ENCODE data around the gene BTBD7. TPM values are rescaled to one million over a fixed set of nuclear protein-coding genes. Genes with fewer than 3 reads are reported as not detected.

Gene BTBD7
- total and polyA plus RNA-seq, 2 donors (not counting 3 experiments of a cell fraction or from before 2014, with no cell fraction given): 20.9 to 50.2 TPM

GRCh38 chr14:93231129-93231979, 101.5 kb downstream of the BTBD7 start:
- peak overlapping the region; percentile 57 for H2AFZ ChIP-seq (ENCODE audit: low read depth, low read length)
- no peaks in the 10 kb centered on the region for H3K9me1 ChIP-seq (replicated peaks; ENCODE audit: control insufficient read depth, extremely low read depth, insufficient read depth, low read length)
- no peak overlapping the region for H3K27ac ChIP-seq (ENCODE audit: insufficient read depth, low read depth, low read length)
- peak; percentile 52 for TF ChIP-seq POLR2A (IDR thresholded peaks at IDR 0.05; ENCODE audit: low read depth, low read length)
- no peak for TF ChIP-seq MYC (IDR thresholded peaks at IDR 0.05; ENCODE audit: low read depth, low read length)
- POLR2A ChIA-PET: interaction anchor here (0.7 kb wide), 1 partner anchor 12 kb away, joined by 3 read pairs; no protein-coding TSS in a partner anchor
- H3K4me1 ChIP-seq (ENCODE audit: control insufficient read depth, extremely low read depth, insufficient read depth, low read length): no peaks in the 10 kb centered on the region
- CTCF ChIA-PET: interaction anchor here (0.6 to 3.3 kb wide), 4 partner anchors 12 to 323 kb away, joined by 3 to 10 read pairs (median 4); no protein-coding TSS in a partner anchor
- no peak overlapping the region for H3K9ac ChIP-seq (replicated peaks; ENCODE audit: extremely low read depth, insufficient read depth, low read length)
- H3K79me2 ChIP-seq (ENCODE audit: control insufficient read depth, insufficient read depth, low read length): no peaks in the 10 kb centered on the region
- no peaks in the 10 kb centered on the region for H4K20me1 ChIP-seq (replicated peaks; ENCODE audit: control insufficient read depth, extremely low read depth, insufficient read depth, low read length)
- peak; percentile 71 for DNase-seq (ENCODE audit: low read depth, low spot score)
- H3K27me3 ChIP-seq (ENCODE audit: control insufficient read depth in 2 of 2, insufficient read depth in 2 of 2, low read length in 2 of 2): no peaks in the 10 kb centered on the region
- peak; percentile 78 for FAIRE-seq
- no TSS peak for BruUV-seq (replicated peaks)
- dilution Hi-C loops (cut with MboI; ENCODE audit: extremely low pct_ligation_motif_present, low sequenced_read_pairs): no loop called here
- H3K4me3 ChIP-seq (replicated peaks in 1 of 3; ENCODE audit: insufficient read depth in 1 of 3, low read depth in 1 of 3, low read length in 3 of 3): peak overlapping the region in 2 of 3 experiments; percentile 14 to 37
- H3K4me2 ChIP-seq (ENCODE audit: insufficient read depth, low read length): peak overlapping the region; percentile 33
- H3K9me3 ChIP-seq (replicated peaks; ENCODE audit: control insufficient read depth, insufficient read depth, low read length): no peaks in the 10 kb centered on the region
- H3K36me3 ChIP-seq (ENCODE audit: control insufficient read depth in 2 of 2, extremely low read depth in 1 of 2, insufficient read depth in 2 of 2, low read length in 2 of 2): peaks cover 5 to 8% of the 10 kb centered on the region in 2 experiments
- intact Hi-C loops (cut with micrococcal nuclease): loop anchor here (5.0 kb wide), 1 partner anchor 386 kb away; no protein-coding TSS in a partner anchor

GRCh38 chr14:93230539-93230938, 102.3 kb downstream of the BTBD7 start:
- H2AFZ ChIP-seq (ENCODE audit: low read depth, low read length): peak overlapping the region; percentile 57
- H3K79me2 ChIP-seq (ENCODE audit: control insufficient read depth, insufficient read depth, low read length): no peaks in the 10 kb centered on the region
- no peak overlapping the region for H3K27ac ChIP-seq (ENCODE audit: insufficient read depth, low read depth, low read length)
- H3K9me3 ChIP-seq (replicated peaks; ENCODE audit: control insufficient read depth, insufficient read depth, low read length): no peaks in the 10 kb centered on the region
- no peak overlapping the region for H3K9ac ChIP-seq (replicated peaks; ENCODE audit: extremely low read depth, insufficient read depth, low read length)
- dilution Hi-C loops (cut with MboI; ENCODE audit: extremely low pct_ligation_motif_present, low sequenced_read_pairs) (no loop called here), intact Hi-C loops (cut with micrococcal nuclease) (loop anchor here (5.0 kb wide), 1 partner anchor 387 kb away; no protein-coding TSS in a partner anchor)
- ChIA-PET CTCF (no interaction called here), POLR2A (no interaction called here)
- H3K4me1 ChIP-seq (ENCODE audit: control insufficient read depth, extremely low read depth, insufficient read depth, low read length): no peaks in the 10 kb centered on the region
- H3K4me3 ChIP-seq (replicated peaks in 1 of 3; ENCODE audit: insufficient read depth in 1 of 3, low read depth in 1 of 3, low read length in 3 of 3): no peak overlapping the region
- H3K9me1 ChIP-seq (replicated peaks; ENCODE audit: control insufficient read depth, extremely low read depth, insufficient read depth, low read length): no peaks in the 10 kb centered on the region
- H3K4me2 ChIP-seq (ENCODE audit: insufficient read depth, low read length): no peak overlapping the region
- DNase-seq (ENCODE audit: low read depth, low spot score): no peak
- no peaks in the 10 kb centered on the region for H4K20me1 ChIP-seq (replicated peaks; ENCODE audit: control insufficient read depth, extremely low read depth, insufficient read depth, low read length)
- TF ChIP-seq MYC (IDR thresholded peaks at IDR 0.05; ENCODE audit: low read depth, low read length): no peak
- TF ChIP-seq GATA2 (IDR thresholded peaks at IDR 0.05; ENCODE audit: insufficient read depth, insufficient read length, low read depth, low read length): no peak
- no peak for TF ChIP-seq CTCF (IDR thresholded peaks at IDR 0.05; ENCODE audit: extremely low read depth in 1 of 2, insufficient read depth in 1 of 2, low read depth in 1 of 2, low read length in 2 of 2)
- no peak for TF ChIP-seq JUN (IDR thresholded peaks at IDR 0.05; ENCODE audit: borderline replicate concordance, insufficient read depth, insufficient read length, low read depth)
- no peak for TF ChIP-seq MAX (IDR thresholded peaks at IDR 0.05; ENCODE audit: insufficient read depth, insufficient read length)
- TF ChIP-seq POLR2A (IDR thresholded peaks at IDR 0.05; ENCODE audit: low read depth, low read length): no peak
- no peak for TF ChIP-seq FOS (IDR thresholded peaks at IDR 0.05; ENCODE audit: borderline replicate concordance, insufficient read depth, low read length)
- no peak for TF ChIP-seq EZH2 (IDR thresholded peaks at IDR 0.05; ENCODE audit: borderline replicate concordance, low read depth, low read length, severe bottlenecking)
- no peak for TF ChIP-seq POLR2AphosphoS5 (IDR thresholded peaks at IDR 0.05; ENCODE audit: insufficient read depth, low read depth, low read length)
- BruUV-seq (replicated peaks): no TSS peak
- no peaks in the 10 kb centered on the region for H3K27me3 ChIP-seq (ENCODE audit: control insufficient read depth in 2 of 2, insufficient read depth in 2 of 2, low read length in 2 of 2)
- no peak for FAIRE-seq
- H3K36me3 ChIP-seq (ENCODE audit: control insufficient read depth in 2 of 2, extremely low read depth in 1 of 2, insufficient read depth in 2 of 2, low read length in 2 of 2): peaks cover 8% of the 10 kb centered on the region in 2 experiments

Measured in endothelial cell of umbilical vein (primary cell).